Measurements from ENCODE around the gene CORO2A. TPM values are rescaled to one million over a fixed set of nuclear protein-coding genes. Genes with fewer than 3 reads are reported as not detected.

Gene CORO2A
- total RNA-seq, 3 donors from 2014 or later, result 1.6 to 2.1 (median 1.7) TPM

DNA sequence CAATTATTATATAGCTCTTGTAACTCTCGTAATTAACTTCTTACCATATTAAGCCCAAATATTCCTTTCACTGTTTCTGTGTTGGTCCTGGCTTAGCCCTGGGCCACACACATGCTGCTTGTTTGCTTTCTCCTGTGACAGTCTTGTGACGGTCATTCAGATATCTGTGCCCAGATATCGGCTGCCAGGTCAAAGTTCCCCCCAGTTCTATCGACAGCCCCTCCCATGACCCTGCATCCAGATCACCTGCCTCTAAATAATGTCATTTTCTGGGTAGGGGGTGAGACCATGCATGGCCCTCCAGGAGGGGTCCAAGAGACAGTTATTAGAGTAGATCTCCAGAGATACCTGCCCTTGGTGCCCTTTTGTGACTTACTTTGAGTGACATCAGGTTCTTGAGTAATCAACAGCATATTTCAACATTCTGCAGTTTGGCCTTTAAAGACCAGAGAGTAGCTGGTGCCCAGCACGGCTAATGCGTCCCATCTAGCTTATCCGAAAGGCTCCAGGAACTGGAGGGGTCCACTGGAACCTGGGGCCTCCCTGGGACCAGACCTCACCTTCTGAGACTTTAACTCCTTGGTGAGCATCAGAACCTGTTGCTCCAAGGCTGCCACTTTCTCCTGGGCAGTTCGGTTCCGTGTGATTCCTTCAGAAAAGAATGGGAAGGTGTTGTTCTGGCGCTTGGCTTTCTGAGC, 36.1 kb upstream of the CORO2A start:
- no peak for DNase-seq
- Mint-ChIP-seq H3K4me1 (ENCODE audit: low read depth) (no peaks in the 10 kb centered on the region), H3K9me3 (no peaks in the 10 kb centered on the region), H3K27me3 (ENCODE audit: low read depth) (no peaks in the 10 kb centered on the region), H3K36me3 (ENCODE audit: insufficient read depth) (peaks cover 8% of the 10 kb centered on the region), H3K4me3 (no peak overlapping the region)
- ATAC-seq, result no peak

DNA sequence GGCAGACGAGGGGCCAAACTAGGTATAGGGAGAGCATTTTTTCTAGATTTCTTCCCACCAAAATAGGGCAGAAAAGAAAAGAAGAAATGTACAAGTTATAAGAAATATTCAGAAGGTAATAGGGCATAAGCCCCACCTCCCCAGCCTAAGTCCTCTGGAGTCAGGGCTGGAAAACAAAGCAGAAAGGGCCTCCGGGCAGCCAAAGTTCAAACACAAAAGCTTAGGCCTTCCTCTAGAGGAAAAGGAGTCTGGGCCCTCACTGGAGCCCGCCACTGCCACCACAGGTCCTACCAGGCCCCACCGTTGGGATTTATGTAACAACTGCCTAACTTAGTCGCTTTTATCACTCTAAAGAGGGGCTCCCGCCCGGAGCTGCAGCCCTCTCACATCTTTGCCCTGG, 35.4 kb upstream of the CORO2A start:
- H3K27me3 Mint-ChIP-seq (ENCODE audit: low read depth), result no peaks in the 10 kb centered on the region
- DNase-seq (no peak), ATAC-seq (no peak)
- no peak overlapping the region for H3K4me3 Mint-ChIP-seq
- no peaks in the 10 kb centered on the region for H3K4me1 Mint-ChIP-seq (ENCODE audit: low read depth)
- H3K36me3 Mint-ChIP-seq (ENCODE audit: insufficient read depth), result peaks cover 12% of the 10 kb centered on the region
- H3K9me3 Mint-ChIP-seq, result no peaks in the 10 kb centered on the region

DNA sequence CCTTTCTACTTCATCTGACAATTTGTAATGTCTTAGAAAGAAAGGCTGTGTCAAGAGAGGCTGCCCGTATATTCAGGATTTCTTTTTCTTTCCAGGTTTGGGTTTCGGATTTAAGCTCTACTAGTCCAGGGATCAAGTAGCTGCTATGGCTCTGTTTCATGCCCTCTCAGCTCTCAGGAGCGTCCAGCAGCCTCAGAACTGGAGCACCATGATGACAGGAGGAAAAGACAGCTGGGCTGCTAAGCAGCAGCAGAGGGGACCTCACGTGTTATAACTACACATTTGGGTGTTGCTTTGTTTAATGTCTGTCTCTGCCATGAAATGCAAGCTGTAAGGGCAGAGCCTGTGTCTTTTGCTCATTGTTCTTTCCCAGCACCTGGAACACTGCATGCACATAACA, 34.5 kb upstream of the CORO2A start:
- Mint-ChIP-seq H3K36me3 (ENCODE audit: insufficient read depth) (peaks cover 12% of the 10 kb centered on the region), H3K27me3 (ENCODE audit: low read depth) (no peaks in the 10 kb centered on the region), H3K4me3 (no peak overlapping the region), H3K4me1 (ENCODE audit: low read depth) (no peaks in the 10 kb centered on the region), H3K9me3 (no peaks in the 10 kb centered on the region)
- DNase-seq, result no peak
- ATAC-seq, result no peak

DNA sequence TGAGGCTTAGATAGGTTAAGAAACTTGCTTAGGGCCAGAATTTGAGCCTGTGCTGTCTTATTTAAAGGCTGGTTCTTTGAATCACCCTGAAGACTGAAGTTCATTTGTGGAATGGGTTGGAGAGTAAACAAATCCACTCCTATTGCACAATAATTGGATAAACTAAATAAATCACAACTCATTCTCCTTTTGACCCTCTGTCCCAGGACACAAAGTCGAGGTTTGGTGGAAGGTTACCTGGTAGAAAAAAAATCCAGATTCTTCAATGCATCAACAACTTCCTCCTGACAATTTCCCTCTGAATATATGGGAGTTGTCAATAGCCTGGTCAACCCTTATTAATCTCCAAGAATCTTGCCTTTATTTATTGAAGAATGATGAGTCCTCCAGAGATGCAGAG, 34.1 kb upstream of the CORO2A start:
- no peak for DNase-seq
- H3K4me3 Mint-ChIP-seq, result no peak overlapping the region
- no peaks in the 10 kb centered on the region for H3K4me1 Mint-ChIP-seq (ENCODE audit: low read depth)
- H3K27me3 Mint-ChIP-seq (ENCODE audit: low read depth), result no peaks in the 10 kb centered on the region
- H3K9me3 Mint-ChIP-seq, result no peaks in the 10 kb centered on the region
- H3K36me3 Mint-ChIP-seq (ENCODE audit: insufficient read depth), result peaks cover 10% of the 10 kb centered on the region
- ATAC-seq, result no peak

DNA sequence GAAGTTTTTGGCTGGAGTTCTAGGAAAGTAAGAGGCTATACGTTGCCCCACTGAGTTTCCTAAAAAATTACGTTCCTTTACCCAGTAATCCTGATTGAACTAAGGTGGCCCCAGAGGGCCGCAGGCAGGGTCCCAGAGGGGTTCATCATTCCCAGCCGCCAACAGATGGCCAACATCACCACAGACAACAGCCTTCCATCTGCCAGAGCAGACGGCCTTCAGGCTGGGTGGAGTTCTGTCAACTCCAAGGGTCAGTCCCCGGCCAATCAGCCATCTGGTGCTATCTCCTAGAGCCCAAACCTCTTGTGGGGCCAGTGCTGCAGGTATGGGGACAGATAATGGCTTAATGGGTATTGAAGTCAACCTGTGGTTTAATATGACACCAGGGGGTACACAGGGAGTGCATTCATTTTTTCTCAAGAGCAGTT, 32.6 kb upstream of the CORO2A start:
- H3K4me3 Mint-ChIP-seq, result no peak overlapping the region
- no peaks in the 10 kb centered on the region for H3K4me1 Mint-ChIP-seq (ENCODE audit: low read depth)
- DNase-seq, result no peak
- peaks cover 10% of the 10 kb centered on the region for H3K36me3 Mint-ChIP-seq (ENCODE audit: insufficient read depth)
- no peaks in the 10 kb centered on the region for H3K27me3 Mint-ChIP-seq (ENCODE audit: low read depth)
- no peaks in the 10 kb centered on the region for H3K9me3 Mint-ChIP-seq
- ATAC-seq, result no peak

DNA sequence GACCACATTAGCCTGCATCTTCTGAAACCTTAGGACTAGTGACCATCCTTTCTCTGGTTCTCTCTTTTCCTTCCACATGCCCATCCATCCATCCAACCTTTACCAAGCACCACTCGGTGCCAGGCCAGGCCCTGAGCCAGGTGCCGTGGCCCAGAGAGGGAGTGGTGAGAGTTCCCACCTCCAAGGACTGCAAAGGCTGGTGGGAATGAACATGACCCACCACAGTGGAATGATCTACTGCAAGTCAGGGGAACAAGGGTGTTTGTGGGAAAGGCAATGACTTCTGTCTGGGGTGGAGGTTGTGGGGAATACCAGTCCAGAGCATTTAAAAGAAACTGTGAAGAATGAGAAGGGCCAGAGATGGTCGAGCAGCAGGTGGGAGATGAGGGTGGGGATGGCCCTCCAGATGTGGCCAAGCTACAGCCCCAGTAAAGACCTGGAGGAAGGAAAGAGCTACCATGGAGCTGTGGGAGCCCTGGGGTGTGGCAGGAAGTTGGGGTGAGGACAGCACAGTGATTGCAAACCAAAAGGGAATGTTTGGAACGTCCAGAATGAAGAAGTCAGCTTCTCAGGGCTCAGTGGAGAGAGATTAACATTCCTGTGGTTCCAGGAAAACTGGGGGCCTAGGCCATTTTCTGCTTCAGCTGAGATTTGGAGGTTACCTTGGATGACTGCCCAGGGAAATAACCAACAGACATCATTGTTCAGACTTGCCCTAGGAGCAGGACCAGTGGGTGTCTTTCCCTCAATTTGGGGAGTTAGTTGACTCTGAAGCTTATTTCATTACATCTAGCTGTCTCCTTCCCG, 30.7 kb upstream of the CORO2A start:
- Mint-ChIP-seq H3K4me1 (ENCODE audit: low read depth) (no peaks in the 10 kb centered on the region), H3K9me3 (no peaks in the 10 kb centered on the region), H3K36me3 (ENCODE audit: insufficient read depth) (peaks cover 9% of the 10 kb centered on the region), H3K4me3 (no peak overlapping the region), H3K27me3 (ENCODE audit: low read depth) (no peaks in the 10 kb centered on the region)
- no peak for ATAC-seq
- no peak for DNase-seq

DNA sequence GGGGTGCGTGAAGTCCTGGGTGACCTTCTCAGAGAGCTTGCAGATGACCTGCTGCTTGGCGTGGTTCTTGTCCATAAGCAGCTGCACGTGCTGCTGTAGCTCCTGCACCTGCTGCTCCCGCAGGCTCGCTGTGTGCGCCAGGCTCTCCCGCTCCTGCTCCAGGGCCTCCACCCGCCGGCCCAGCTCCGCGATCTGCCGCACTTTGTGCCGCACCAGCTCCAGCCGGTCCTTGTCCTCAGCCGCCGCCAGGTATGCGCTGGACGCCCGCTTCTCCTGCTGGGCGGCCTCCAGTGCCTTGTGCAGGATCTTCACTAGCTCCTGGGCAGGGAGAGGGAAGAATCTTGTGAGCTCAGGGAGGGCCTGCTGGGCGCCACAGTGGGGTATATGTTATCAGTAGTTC, 28.5 kb upstream of the CORO2A start:
- no peak overlapping the region for H3K4me3 Mint-ChIP-seq
- H3K9me3 Mint-ChIP-seq, result no peaks in the 10 kb centered on the region
- no peaks in the 10 kb centered on the region for H3K27me3 Mint-ChIP-seq (ENCODE audit: low read depth)
- DNase-seq (no peak), ATAC-seq (no peak)
- peaks cover 9% of the 10 kb centered on the region for H3K36me3 Mint-ChIP-seq (ENCODE audit: insufficient read depth)
- no peaks in the 10 kb centered on the region for H3K4me1 Mint-ChIP-seq (ENCODE audit: low read depth)

DNA sequence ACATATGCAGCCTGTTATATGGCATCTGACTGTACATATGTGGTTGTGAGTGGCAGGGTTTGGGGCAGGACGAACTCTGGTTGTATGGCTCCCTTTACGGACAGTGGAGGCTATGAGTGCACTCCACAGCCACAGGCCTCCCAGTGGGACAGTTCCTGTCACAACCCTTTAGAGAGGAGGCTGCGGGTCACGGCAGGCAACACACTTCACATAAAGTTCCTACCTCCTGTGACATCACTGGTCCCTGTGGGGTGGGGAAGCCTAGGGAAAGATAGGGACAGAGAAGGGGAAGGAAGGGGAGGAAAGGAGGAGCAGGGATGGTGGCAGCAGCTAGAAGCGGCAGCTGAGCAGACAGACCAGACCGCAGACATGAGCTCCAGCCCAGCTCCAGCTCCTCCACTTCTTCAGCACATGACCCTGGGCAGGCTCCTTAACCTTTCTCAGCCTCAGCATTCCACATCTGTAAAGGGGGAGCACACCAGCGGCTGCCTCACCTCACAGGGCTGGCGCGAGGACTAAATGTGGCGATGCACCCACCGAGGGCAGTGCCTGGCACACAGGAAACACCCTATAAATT, 27.4 kb upstream of the CORO2A start:
- DNase-seq (no peak), ATAC-seq (no peak)
- no peak overlapping the region for H3K4me3 Mint-ChIP-seq
- H3K9me3 Mint-ChIP-seq, result no peaks in the 10 kb centered on the region
- no peaks in the 10 kb centered on the region for H3K27me3 Mint-ChIP-seq (ENCODE audit: low read depth)
- H3K4me1 Mint-ChIP-seq (ENCODE audit: low read depth), result no peaks in the 10 kb centered on the region
- peaks cover 14% of the 10 kb centered on the region for H3K36me3 Mint-ChIP-seq (ENCODE audit: insufficient read depth)

DNA sequence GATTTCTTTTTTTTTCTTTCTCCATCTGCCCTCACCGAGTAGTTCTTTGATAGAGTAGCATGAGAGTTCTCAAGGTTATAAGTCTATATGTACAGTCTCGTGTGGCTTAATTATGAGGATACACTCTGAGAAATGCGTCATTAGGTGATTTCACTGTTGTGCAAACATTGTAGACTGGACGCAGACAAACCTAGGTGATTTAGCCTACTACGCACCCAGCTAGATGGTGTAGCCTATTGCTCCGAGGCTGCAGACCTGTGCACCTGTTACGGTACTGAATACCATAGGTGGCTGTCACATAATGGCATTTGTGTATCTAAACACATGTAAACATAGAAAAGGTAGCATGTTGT, 26.9 kb upstream of the CORO2A start:
- DNase-seq (no peak), ATAC-seq (no peak)
- H3K36me3 Mint-ChIP-seq (ENCODE audit: insufficient read depth), result peaks cover 15% of the 10 kb centered on the region

DNA sequence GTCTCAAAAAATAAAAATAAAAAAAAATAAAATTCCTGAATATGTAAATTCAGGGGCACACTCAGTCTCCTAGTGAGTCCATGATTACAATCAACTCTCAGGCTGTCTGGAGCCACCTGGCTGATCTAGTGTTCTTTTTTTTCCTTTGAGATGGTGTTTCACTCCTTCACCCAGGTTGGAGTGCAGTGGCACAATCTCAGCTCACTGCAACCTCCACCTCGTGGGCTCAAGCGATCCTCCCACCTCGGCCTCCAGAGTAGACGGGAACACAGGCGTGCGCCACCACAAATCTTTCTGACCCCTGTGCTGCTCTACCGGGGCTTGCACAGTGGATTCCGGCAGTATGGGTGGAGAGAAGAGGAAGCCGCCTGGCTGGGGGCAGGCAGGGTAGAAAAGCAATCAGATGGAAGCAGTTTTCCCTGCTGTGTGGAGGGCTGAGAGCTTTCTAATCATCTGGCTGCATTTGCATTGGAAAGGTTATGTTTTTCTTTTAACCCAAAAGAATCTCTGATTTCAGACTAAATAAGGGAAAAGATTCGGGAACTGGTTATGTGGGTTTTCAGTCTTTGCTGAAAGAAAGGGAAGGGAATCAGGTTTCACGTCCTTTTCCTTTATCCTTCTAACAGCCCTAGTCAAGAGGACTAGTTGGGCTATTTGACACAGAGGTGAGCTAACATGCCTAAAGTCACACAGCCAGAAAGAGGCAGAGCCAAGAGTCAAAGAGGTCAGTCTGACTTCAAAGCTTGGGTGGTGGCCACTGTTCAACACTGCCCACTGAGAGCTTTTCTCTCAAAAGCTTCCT, 26.3 kb upstream of the CORO2A start:
- DNase-seq (no peak), ATAC-seq (no peak)
- H3K9me3 Mint-ChIP-seq, result no peaks in the 10 kb centered on the region
- no peak overlapping the region for H3K4me3 Mint-ChIP-seq
- peaks cover 15% of the 10 kb centered on the region for H3K36me3 Mint-ChIP-seq (ENCODE audit: insufficient read depth)
- no peaks in the 10 kb centered on the region for H3K4me1 Mint-ChIP-seq (ENCODE audit: low read depth)
- H3K27me3 Mint-ChIP-seq (ENCODE audit: low read depth), result no peaks in the 10 kb centered on the region

More for the DNA sequence above, 26.9 kb upstream of the CORO2A start:
- H3K4me1 Mint-ChIP-seq (ENCODE audit: low read depth), result no peaks in the 10 kb centered on the region
- H3K27me3 Mint-ChIP-seq (ENCODE audit: low read depth), result no peaks in the 10 kb centered on the region
- H3K9me3 Mint-ChIP-seq, result no peaks in the 10 kb centered on the region
- H3K4me3 Mint-ChIP-seq, result no peak overlapping the region

DNA sequence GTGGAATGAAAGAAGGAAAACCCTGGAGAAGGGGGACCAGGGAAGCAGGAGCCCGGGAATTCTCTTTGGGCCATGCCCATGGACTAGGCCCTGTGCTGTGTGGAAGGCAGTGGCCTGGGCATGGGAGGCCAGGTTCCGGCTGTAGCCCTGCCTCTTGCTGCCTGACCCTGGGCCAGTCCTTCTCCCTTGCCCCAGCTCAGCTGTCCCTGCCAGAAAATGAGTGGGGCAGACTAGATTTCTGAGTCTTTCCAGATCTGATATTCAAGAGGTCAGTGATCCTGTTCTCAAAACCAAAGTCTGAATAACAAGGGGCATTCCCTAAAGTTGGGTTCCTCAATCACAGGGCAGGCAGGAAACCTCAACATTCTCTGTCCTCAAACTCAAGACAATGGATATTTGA, 24.8 kb upstream of the CORO2A start:
- Mint-ChIP-seq H3K9me3 (no peaks in the 10 kb centered on the region), H3K36me3 (ENCODE audit: insufficient read depth) (peaks cover 14% of the 10 kb centered on the region), H3K27me3 (ENCODE audit: low read depth) (no peaks in the 10 kb centered on the region), H3K4me3 (no peak overlapping the region), H3K4me1 (ENCODE audit: low read depth) (no peaks in the 10 kb centered on the region)
- ATAC-seq, result no peak
- DNase-seq, result no peak

DNA sequence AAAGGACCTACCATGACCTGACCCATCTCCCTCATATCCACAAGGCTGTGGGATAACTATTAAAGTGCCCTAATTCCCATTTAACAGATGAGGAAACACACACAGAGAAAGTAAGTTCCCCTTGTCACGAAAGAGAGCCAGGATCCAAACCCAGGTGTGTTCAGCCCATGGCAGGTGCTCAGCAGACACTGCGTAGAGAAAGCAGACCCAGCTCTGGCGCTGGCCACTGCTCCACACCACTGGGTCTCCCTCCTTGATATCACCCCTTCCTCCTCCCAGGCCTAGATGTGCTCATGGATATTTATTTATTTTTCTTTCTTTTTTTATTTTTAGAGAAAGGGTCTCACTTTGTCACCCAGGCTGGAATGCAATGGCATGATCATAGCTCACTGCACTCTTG, 24.0 kb upstream of the CORO2A start:
- Mint-ChIP-seq H3K27me3 (ENCODE audit: low read depth) (no peaks in the 10 kb centered on the region), H3K36me3 (ENCODE audit: insufficient read depth) (peaks cover 18% of the 10 kb centered on the region), H3K4me3 (no peak overlapping the region), H3K4me1 (ENCODE audit: low read depth) (no peaks in the 10 kb centered on the region), H3K9me3 (no peaks in the 10 kb centered on the region)
- ATAC-seq (no peak), DNase-seq (no peak)

DNA sequence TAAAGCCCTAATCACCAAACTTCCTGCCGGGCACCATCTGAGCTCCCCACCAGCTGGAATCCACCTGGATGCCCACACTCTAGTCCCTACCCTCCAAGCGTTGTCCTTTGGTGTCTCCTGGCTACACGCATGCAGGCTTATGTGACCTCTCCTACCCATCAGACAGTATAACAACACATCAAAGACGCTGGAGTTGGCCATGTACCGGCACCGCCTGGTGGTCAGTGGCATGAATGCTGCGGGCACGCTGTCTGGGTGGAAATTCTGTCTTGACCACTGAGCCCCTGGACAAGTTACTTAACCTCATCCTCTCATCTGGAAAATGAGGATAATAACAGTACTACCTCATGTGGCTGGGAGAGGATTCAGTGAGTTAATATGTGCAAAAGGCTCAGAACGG, 23.4 kb upstream of the CORO2A start:
- no peak for ATAC-seq
- Mint-ChIP-seq H3K27me3 (ENCODE audit: low read depth) (no peaks in the 10 kb centered on the region), H3K9me3 (no peaks in the 10 kb centered on the region), H3K4me1 (ENCODE audit: low read depth) (no peaks in the 10 kb centered on the region), H3K4me3 (no peak overlapping the region), H3K36me3 (ENCODE audit: insufficient read depth) (peaks cover 18% of the 10 kb centered on the region)
- DNase-seq, result no peak

DNA sequence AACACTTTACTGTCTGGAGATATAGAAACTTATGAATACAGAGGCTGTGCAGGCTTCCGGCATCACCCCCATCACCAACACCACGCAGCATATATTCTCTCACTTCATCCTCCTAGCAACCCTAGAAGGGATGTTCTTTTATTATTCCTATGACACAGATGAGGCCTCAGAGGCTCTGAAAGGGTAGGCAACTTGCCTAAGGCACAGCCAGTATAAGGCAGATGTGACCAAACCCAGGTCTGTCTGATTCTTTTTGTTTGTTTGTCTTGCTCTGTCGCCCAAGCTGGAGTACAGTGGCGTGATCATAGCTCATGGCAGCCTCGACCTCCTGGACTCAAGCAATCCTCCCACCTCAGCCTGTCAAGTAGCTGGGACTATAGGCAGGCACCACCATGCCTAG, 22.8 kb upstream of the CORO2A start:
- H3K4me3 Mint-ChIP-seq, result no peak overlapping the region

More for the DNA sequence above, 22.8 kb upstream of the CORO2A start:
- DNase-seq (no peak), ATAC-seq (no peak)
- peaks cover 18% of the 10 kb centered on the region for H3K36me3 Mint-ChIP-seq (ENCODE audit: insufficient read depth)
- H3K4me1 Mint-ChIP-seq (ENCODE audit: low read depth), result no peaks in the 10 kb centered on the region
- no peaks in the 10 kb centered on the region for H3K9me3 Mint-ChIP-seq
- H3K27me3 Mint-ChIP-seq (ENCODE audit: low read depth), result no peaks in the 10 kb centered on the region
